OCI-LY3 (cell line): ENCODE measurements around the gene TMC2.

Experiments used
- H2AFZ ChIP-seq: fragments of 200-600, 300-600 bp; shearing (Covaris generic); 2 replicates; pipeline ENCODE4 v1.6.0; 2014; ENCODE audit warnings: antibody characterized with exemption, low read depth, low read length
- H3K27ac ChIP-seq: fragments of 200-600, 300-600 bp; sonication (generic); 2 replicates; pipeline ENCODE4 v1.5.1; 2014; ENCODE audit warnings: mild to moderate bottlenecking, low read length, moderate library complexity, mixed read lengths
- H3K27me3 ChIP-seq: fragments of 200-600, 300-600 bp; sonication (generic); 2 replicates; pipeline ENCODE4 v1.6.1; 2014; ENCODE audit warnings: low read depth, low read length, mixed read lengths
- H3K36me3 ChIP-seq: fragments of 200-600, 300-600 bp; sonication (generic); replicated peaks from 2 replicates; pipeline ENCODE3; 2014; ENCODE audit warnings: low read depth, low read length, mixed read lengths
- H3K4me1 ChIP-seq: fragments of 300-600, 200-600 bp; sonication (generic); 2 replicates; pipeline ENCODE4 v1.6.1; 2014; ENCODE audit warnings: low read length, mixed read lengths
- H3K4me2 ChIP-seq: fragments of 200-600, 300-600 bp; sonication (generic); 2 replicates; pipeline ENCODE4 v1.6.1; 2014; ENCODE audit warnings: low read length, mixed read lengths
- H3K4me3 ChIP-seq: fragments of 300-600, 200-600 bp; sonication (generic); 2 replicates; pipeline ENCODE4 v1.5.1; 2014; ENCODE audit warnings: antibody characterized with exemption, mild to moderate bottlenecking, low read length, moderate library complexity
- H3K79me2 ChIP-seq: fragments of 300-600, 200-600 bp; shearing (Covaris generic); 2 replicates; pipeline ENCODE4 v1.6.1; 2014; ENCODE audit warnings: mild to moderate bottlenecking, low read length, mixed read lengths
- H3K9ac ChIP-seq: fragments of 300-600, 200-600 bp; shearing (Covaris generic); 2 replicates; pipeline ENCODE4 v1.6.0; 2014; ENCODE audit warnings: mild to moderate bottlenecking, low read length, moderate library complexity
- H3K9me3 ChIP-seq: fragments of 200-600, 300-600 bp; shearing (Covaris generic); 2 replicates; pipeline ENCODE4 v1.6.1; 2014; ENCODE audit warnings: low read length, mixed read lengths; ENCODE audit not compliant: insufficient read depth
- H4K20me1 ChIP-seq: fragments of 200-600, 300-600 bp; sonication (generic); 2 replicates; pipeline ENCODE4 v1.6.1; 2016; ENCODE audit warnings: low read length, mixed read lengths; ENCODE audit not compliant: insufficient read depth
- EZH2phosphoT487 ChIP-seq: fragments of 200-600 bp; shearing (Covaris generic); IDR thresholded peaks from 2 replicates; pipeline ENCODE4 v1.6.1; 2018; ENCODE audit warnings: antibody characterized with exemption, mixed run types, low read depth
- TF ChIP-seq, protein P1 (sequence below): fragments of 200-600, 300-600 bp; sonication (generic); IDR thresholded peaks from 2 replicates; pipeline ENCODE4 v1.5.1; 2014; ENCODE audit warnings: antibody characterized with exemption, low read length, low read depth

Gene TMC2

DNA sequence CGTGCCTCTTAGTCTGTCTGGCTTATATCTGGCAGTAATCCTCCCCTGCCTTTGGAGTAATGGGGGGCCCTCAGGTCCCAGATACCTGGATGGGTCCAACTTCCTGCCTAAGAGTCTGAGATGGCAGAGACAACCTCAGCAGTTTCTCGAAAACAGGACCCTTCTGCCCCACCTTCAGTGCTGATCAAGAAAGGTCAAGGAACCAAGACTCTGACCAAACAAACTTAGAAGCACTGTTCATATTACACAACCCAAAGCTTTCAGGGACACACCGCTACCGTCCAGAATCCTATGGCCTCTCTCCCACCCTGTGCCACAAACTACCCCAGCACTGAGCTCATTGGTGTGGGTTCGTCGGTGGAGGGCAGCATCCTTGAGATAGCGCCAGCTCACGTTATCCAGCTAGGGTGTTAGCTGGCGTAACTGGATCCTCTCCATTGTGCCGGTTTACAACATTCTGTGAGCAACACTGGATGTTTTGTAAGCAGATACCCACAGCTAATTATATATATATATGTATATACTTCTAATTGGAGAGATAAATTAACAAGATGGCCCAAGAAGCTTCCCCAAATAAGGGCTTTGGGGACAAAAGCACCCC lies 7.6 kb upstream of the TMC2 start:
- Histone ChIP-seq H2AFZ (no peak overlapping the region), H3K4me2 (no peak overlapping the region), H3K27ac (no peak overlapping the region), H3K27me3 (peaks cover 22% of the 10 kb centered on the region), H3K4me3 (no peak overlapping the region), H3K9ac (no peak overlapping the region), H3K36me3 (no peaks in the 10 kb centered on the region), H3K9me3 (no peaks in the 10 kb centered on the region), H3K79me2 (no peaks in the 10 kb centered on the region), H4K20me1 (no peaks in the 10 kb centered on the region), H3K4me1 (peaks cover 8% of the 10 kb centered on the region; the same call in 1 of the 2 replicates)
- no peak for TF ChIP-seq EZH2phosphoT487
- TF ChIP-seq, protein P1, sequence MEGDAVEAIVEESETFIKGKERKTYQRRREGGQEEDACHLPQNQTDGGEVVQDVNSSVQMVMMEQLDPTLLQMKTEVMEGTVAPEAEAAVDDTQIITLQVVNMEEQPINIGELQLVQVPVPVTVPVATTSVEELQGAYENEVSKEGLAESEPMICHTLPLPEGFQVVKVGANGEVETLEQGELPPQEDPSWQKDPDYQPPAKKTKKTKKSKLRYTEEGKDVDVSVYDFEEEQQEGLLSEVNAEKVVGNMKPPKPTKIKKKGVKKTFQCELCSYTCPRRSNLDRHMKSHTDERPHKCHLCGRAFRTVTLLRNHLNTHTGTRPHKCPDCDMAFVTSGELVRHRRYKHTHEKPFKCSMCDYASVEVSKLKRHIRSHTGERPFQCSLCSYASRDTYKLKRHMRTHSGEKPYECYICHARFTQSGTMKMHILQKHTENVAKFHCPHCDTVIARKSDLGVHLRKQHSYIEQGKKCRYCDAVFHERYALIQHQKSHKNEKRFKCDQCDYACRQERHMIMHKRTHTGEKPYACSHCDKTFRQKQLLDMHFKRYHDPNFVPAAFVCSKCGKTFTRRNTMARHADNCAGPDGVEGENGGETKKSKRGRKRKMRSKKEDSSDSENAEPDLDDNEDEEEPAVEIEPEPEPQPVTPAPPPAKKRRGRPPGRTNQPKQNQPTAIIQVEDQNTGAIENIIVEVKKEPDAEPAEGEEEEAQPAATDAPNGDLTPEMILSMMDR, result no peak

GRCh38 chr20:2533118-2533517 lies 3.3 kb upstream of the TMC2 start:
- peaks cover 8% of the 10 kb centered on the region for H3K4me1 ChIP-seq
- no peak overlapping the region for H3K27ac ChIP-seq
- no peak overlapping the region for H3K4me2 ChIP-seq
- TF ChIP-seq EZH2phosphoT487, result no peak
- TF ChIP-seq, protein P1, result no peak
- no peak overlapping the region for H2AFZ ChIP-seq
- H4K20me1 ChIP-seq, result no peaks in the 10 kb centered on the region
- no peak overlapping the region for H3K4me3 ChIP-seq
- no peaks in the 10 kb centered on the region for H3K36me3 ChIP-seq
- H3K9ac ChIP-seq, result no peak overlapping the region
- no peaks in the 10 kb centered on the region for H3K9me3 ChIP-seq
- H3K27me3 ChIP-seq, result peaks cover 40% of the 10 kb centered on the region
- no peaks in the 10 kb centered on the region for H3K79me2 ChIP-seq

GRCh38 chr20:2535711-2536559 lies 438 bp upstream of the TMC2 start:
- no peak overlapping the region for H3K4me3 ChIP-seq
- H4K20me1 ChIP-seq, result no peaks in the 10 kb centered on the region
- H3K27me3 ChIP-seq, result peaks cover 59% of the 10 kb centered on the region
- H3K79me2 ChIP-seq, result no peaks in the 10 kb centered on the region
- H3K4me1 ChIP-seq, result peaks cover 8% of the 10 kb centered on the region
- no peak overlapping the region for H3K9ac ChIP-seq
- no peak overlapping the region for H3K27ac ChIP-seq
- no peak overlapping the region for H3K4me2 ChIP-seq
- no peaks in the 10 kb centered on the region for H3K36me3 ChIP-seq
- no peak for TF ChIP-seq EZH2phosphoT487
- TF ChIP-seq, protein P1, result no peak
- H3K9me3 ChIP-seq, result no peaks in the 10 kb centered on the region
- no peak overlapping the region for H2AFZ ChIP-seq

DNA sequence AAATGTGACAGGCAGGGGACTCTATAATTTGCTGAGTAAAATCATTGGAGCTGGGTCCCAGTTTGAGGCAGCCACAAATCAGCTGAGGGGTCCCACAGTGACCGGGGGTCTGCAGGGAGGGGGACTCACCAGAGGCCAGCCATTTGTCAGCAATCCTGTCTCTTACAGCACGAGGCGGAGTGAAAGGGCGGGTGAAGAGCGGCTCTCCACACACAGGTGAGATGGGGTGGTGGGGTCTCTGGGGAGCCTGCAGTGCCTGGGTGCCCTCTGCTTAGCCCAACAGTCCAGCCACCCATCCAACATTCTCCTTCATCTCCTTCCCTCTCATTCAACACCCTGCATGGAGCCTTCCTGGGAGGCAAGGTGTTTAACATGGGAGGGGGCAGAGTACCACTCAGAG lies 728 bp downstream of the TMC2 start:
- peaks cover 8% of the 10 kb centered on the region for H3K4me1 ChIP-seq
- no peaks in the 10 kb centered on the region for H3K79me2 ChIP-seq
- no peak overlapping the region for H3K4me2 ChIP-seq
- H3K36me3 ChIP-seq, result no peaks in the 10 kb centered on the region
- H4K20me1 ChIP-seq, result no peaks in the 10 kb centered on the region
- TF ChIP-seq, protein P1, result no peak
- TF ChIP-seq EZH2phosphoT487, result no peak
- no peak overlapping the region for H2AFZ ChIP-seq
- no peaks in the 10 kb centered on the region for H3K9me3 ChIP-seq
- peaks cover 65% of the 10 kb centered on the region for H3K27me3 ChIP-seq
- H3K9ac ChIP-seq, result no peak overlapping the region
- H3K4me3 ChIP-seq, result no peak overlapping the region
- no peak overlapping the region for H3K27ac ChIP-seq
